Nephron progenitor cell (in vitro differentiated cells): ENCODE data around the gene METTL22.

Source experiments
- DNase-seq: peaks from one replicate; pipeline ENCODE4 v3.0.0; 2021
- H3K27ac Mint-ChIP-seq: 2 replicates; pipeline ENCODE4 v1.8.0; 2021; ENCODE audit warnings: mild to moderate bottlenecking, moderate library complexity, mixed read lengths
- H3K27me3 Mint-ChIP-seq: 2 replicates; pipeline ENCODE4 v1.8.0; 2021; ENCODE audit warnings: mild to moderate bottlenecking, low read depth, mixed read lengths; ENCODE audit not compliant: poor library complexity
- H3K36me3 Mint-ChIP-seq: 2 replicates; pipeline ENCODE4 v1.8.0; 2021; ENCODE audit warnings: low read depth, mixed read lengths
- H3K4me1 Mint-ChIP-seq: 2 replicates; pipeline ENCODE4 v1.8.0; 2021; ENCODE audit warnings: mixed read lengths
- H3K4me3 Mint-ChIP-seq: 2 replicates; pipeline ENCODE4 v1.8.0; 2021; ENCODE audit warnings: mild to moderate bottlenecking, moderate library complexity, mixed read lengths
- H3K9me3 Mint-ChIP-seq: 2 replicates; pipeline ENCODE4 v1.8.0; 2021; ENCODE audit warnings: mild to moderate bottlenecking, moderate library complexity, mixed read lengths
- CTCF ChIP-seq: fragments of 200-600 bp; sonication (generic); IDR thresholded peaks from 2 replicates; pipeline ENCODE4 v1.5.0; 2021; ENCODE audit warnings: antibody characterized with exemption

METTL22 gene

DNA sequence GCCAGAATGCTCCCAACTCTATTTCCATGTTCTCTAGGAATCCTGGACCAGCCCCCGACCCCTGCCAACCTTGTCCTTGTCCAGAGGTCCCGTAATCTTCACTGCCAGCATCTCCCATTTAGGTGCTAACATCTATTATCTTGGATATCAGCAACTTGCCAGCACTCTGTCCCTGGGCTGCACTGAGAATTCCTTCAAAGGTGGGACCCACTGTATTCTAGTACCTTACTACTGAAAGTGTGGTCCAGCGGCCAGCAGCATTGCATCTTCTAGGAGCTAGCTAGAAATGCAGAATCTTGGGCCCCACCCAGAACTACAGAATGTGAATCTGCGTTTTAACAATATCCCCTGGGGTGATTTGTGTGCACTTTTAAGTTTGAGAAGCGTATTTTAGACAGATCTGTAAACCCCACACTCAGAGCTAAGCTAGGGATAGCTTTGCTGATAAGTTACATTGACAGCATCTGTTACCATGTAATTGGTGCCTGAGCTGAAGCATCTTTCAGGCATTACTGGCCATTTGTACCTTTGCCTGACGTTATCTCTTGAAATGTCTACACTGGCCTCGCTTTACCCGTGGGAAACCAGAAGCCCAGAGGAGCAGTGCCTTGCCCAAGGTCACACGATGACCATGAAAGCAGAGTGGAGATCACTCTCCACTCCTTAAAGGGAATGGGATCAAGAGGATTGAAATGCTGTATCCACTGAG is 61.2 kb downstream of the METTL22 start:
- Mint-ChIP-seq H3K27me3 (peaks cover 25% of the 10 kb centered on the region), H3K9me3 (peaks cover 21% of the 10 kb centered on the region)

DNA sequence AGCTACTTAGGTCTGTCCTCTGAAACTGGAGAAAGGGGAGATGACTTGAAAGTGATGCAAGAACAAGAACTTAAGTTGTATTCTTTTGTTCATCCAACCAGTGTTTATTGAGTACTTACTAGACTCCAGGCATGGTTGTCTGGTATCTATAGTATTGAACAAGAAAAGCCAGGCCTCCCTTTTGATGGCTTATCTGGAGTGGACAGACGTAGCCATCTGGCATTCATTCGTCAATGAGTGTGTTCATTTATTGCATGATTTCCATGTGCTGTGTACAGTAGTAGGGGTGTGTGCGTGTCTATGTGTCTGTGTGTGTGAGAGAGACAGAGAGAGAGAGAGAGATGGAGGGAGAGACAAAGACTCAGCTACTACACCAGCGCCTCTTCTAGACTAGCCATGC is 62.1 kb downstream of the METTL22 start:
- Mint-ChIP-seq H3K36me3 (peaks cover 24% of the 10 kb centered on the region), H3K9me3 (peaks cover 24% of the 10 kb centered on the region), H3K4me1 (peaks cover 38% of the 10 kb centered on the region), H3K4me3 (no peak overlapping the region), H3K27me3 (peaks cover 25% of the 10 kb centered on the region), H3K27ac (no peak overlapping the region)
- no peak for TF ChIP-seq CTCF
- no peak for DNase-seq

More for the DNA sequence above, 61.2 kb downstream of the METTL22 start:
- no peak for TF ChIP-seq CTCF
- Mint-ChIP-seq H3K4me3 (no peak overlapping the region), H3K36me3 (peaks cover 26% of the 10 kb centered on the region), H3K27ac (no peak overlapping the region), H3K4me1 (peaks cover 38% of the 10 kb centered on the region)
- no peak for DNase-seq

DNA sequence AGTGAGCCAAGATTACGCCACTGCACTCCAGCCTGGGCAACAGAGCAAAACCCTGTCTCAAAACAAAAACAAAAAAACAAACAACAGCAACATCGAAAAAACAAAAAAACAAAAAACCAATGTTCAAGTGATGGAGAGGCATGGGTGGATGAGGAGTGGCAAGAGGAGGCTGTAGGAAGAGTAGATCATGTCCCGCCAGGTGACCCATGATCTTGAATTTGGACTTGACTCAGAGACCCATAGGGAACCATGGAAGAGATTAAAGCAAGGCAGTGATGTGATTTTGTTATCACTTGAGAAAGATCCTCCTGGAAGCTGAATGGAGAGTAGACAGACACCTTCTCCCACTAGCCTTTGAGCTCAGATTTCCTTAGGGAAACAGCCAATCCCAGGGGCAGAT is 64.1 kb downstream of the METTL22 start:
- Mint-ChIP-seq H3K27me3 (peaks cover 19% of the 10 kb centered on the region), H3K27ac (peak overlapping the region; percentile 77), H3K4me1 (peaks cover 38% of the 10 kb centered on the region), H3K36me3 (peaks cover 25% of the 10 kb centered on the region), H3K9me3 (peaks cover 27% of the 10 kb centered on the region), H3K4me3 (peak overlapping the region; percentile 72)
- no peak for TF ChIP-seq CTCF
- DNase-seq, result no peak

- no peak for TF ChIP-seq CTCF
- Mint-ChIP-seq H3K4me1 (peaks cover 38% of the 10 kb centered on the region), H3K27ac (peak overlapping the region; percentile 77), H3K9me3 (peaks cover 32% of the 10 kb centered on the region), H3K4me3 (peak overlapping the region; percentile 72), H3K27me3 (peaks cover 22% of the 10 kb centered on the region), H3K36me3 (peaks cover 28% of the 10 kb centered on the region)
- DNase-seq, result peak; percentile 41
Measured at GRCh38 chr16:8686031-8686621, 64.6 kb downstream of the METTL22 start.

- Mint-ChIP-seq H3K36me3 (peaks cover 28% of the 10 kb centered on the region), H3K4me1 (peaks cover 38% of the 10 kb centered on the region), H3K9me3 (peaks cover 39% of the 10 kb centered on the region), H3K27me3 (peaks cover 15% of the 10 kb centered on the region), H3K4me3 (peak overlapping the region; percentile 72), H3K27ac (peak overlapping the region; percentile 94)
- no peak for DNase-seq
- TF ChIP-seq CTCF, result no peak
Measured at GRCh38 chr16:8686879-8687278, 65.4 kb downstream of the METTL22 start.

- peaks cover 29% of the 10 kb centered on the region for H3K4me1 Mint-ChIP-seq
- no peak for TF ChIP-seq CTCF
- peaks cover 39% of the 10 kb centered on the region for H3K9me3 Mint-ChIP-seq
- H3K27me3 Mint-ChIP-seq, result peaks cover 13% of the 10 kb centered on the region
- H3K36me3 Mint-ChIP-seq, result peaks cover 22% of the 10 kb centered on the region
- no peak overlapping the region for H3K4me3 Mint-ChIP-seq
- no peak overlapping the region for H3K27ac Mint-ChIP-seq
- DNase-seq, result no peak
Measured at GRCh38 chr16:8689686-8690085, 68.2 kb downstream of the METTL22 start.
